SK-MEL-5 (cell line): ENCODE measurements around the gene CACNA2D3. TPM values are rescaled to one million over a fixed set of nuclear protein-coding genes. Genes with fewer than 3 reads are reported as not detected.

Source experiments
- DNase-seq: peaks from one replicate; pipeline ENCODE4 v3.0.0-alpha.2; 2016; ENCODE audit warnings: low read depth, low spot score
- in situ Hi-C: cut with HindIII; loops from 2 replicates; pipeline ENCODE4 v1.10.0; 2016; ENCODE audit warnings: low sequenced_read_pairs, high pct_unique_total_duplicates, low pct_unique_long_range_greater_than_20kb
- total RNA-seq: library from RNA; depleted of rRNA; stranded (reverse); fragments of >200 nt; shearing (Covaris generic); gene quantifications from 2 replicates; pipeline ENCODE4 v1.2.3, GENCODE V29; 2014

CACNA2D3 gene
- total RNA-seq, 1 experiment from 2014 or later: not detected

GRCh38 chr3:55007971-55008370, 885.6 kb downstream of the CACNA2D3 start:
- in situ Hi-C loops: no loop called here
- no peak for DNase-seq

- no peak for DNase-seq
- in situ Hi-C loops: no loop called here
These were observed 887.0 kb downstream of the CACNA2D3 start for GRCh38 chr3:55009372-55009771.

- no peak for DNase-seq
- in situ Hi-C loops: no loop called here
These were observed 889.7 kb downstream of the CACNA2D3 start for GRCh38 chr3:55012091-55012490.

GRCh38 chr3:55013145-55013925, 891.0 kb downstream of the CACNA2D3 start:
- DNase-seq: peak; percentile 45
- in situ Hi-C loops: no loop called here

GRCh38 chr3:55014081-55014480, 891.7 kb downstream of the CACNA2D3 start:
- in situ Hi-C loops: no loop called here
- DNase-seq: no peak

- in situ Hi-C loops: no loop called here
- no peak for DNase-seq
These were observed 892.6 kb downstream of the CACNA2D3 start for GRCh38 chr3:55014906-55015305.

- DNase-seq: no peak
- in situ Hi-C loops: no loop called here
These were observed 895.5 kb downstream of the CACNA2D3 start for GRCh38 chr3:55017876-55018275.

GRCh38 chr3:55030938-55031337, 908.6 kb downstream of the CACNA2D3 start:
- in situ Hi-C loops: no loop called here
- no peak for DNase-seq

- DNase-seq: no peak
These were observed 914.7 kb downstream of the CACNA2D3 start for GRCh38 chr3:55036883-55037577.

GRCh38 chr3:55042591-55042990, 920.2 kb downstream of the CACNA2D3 start:
- DNase-seq: no peak
- in situ Hi-C loops: no loop called here

More at GRCh38 chr3:55036883-55037577, 914.7 kb downstream of the CACNA2D3 start:
- in situ Hi-C loops: no loop called here

GRCh38 chr3:55044486-55044885, 922.1 kb downstream of the CACNA2D3 start:
- DNase-seq: no peak
- in situ Hi-C loops: no loop called here

GRCh38 chr3:55059027-55059629, 936.8 kb downstream of the CACNA2D3 start:
- no peak for DNase-seq
- in situ Hi-C loops: no loop called here

GRCh38 chr3:55060896-55061719, 938.8 kb downstream of the CACNA2D3 start:
- DNase-seq: no peak
- in situ Hi-C loops: no loop called here

- no peak for DNase-seq
- in situ Hi-C loops: no loop called here
These were observed 939.3 kb downstream of the CACNA2D3 start for GRCh38 chr3:55061720-55062034.

GRCh38 chr3:55064164-55064563, 941.8 kb downstream of the CACNA2D3 start:
- DNase-seq: no peak
- in situ Hi-C loops: no loop called here

GRCh38 chr3:55065331-55065730, 943.0 kb downstream of the CACNA2D3 start:
- peak; percentile 15 for DNase-seq
- in situ Hi-C loops: no loop called here

GRCh38 chr3:55066551-55067047, 944.2 kb downstream of the CACNA2D3 start:
- no peak for DNase-seq
- in situ Hi-C loops: no loop called here

GRCh38 chr3:55069950-55070349, 947.6 kb downstream of the CACNA2D3 start:
- in situ Hi-C loops: no loop called here
- no peak for DNase-seq
